WTC11 (cell line): ENCODE results near the gene CAMKMT. TPM values are rescaled to one million over a fixed set of nuclear protein-coding genes. Genes with fewer than 3 reads are reported as not detected.

ENCODE experiments used
- ATAC-seq: fragments of 200-7000 bp; cut with Tn5 transposase; 2 replicates; pipeline ENCODE4 v1.10.0; 2021; ENCODE audit warnings: mild to moderate bottlenecking, moderate library complexity
- CTCF ChIA-PET: fragments of 300-600 bp; sonication (Branson Sonifier 250); formaldehyde crosslinking; loops from one replicate; lab custom pipeline; 2021; ENCODE audit warnings: antibody characterized with exemption; lab: Charles Lee
- POLR2A ChIA-PET: fragments of 350-600 bp; sonication (Branson Sonifier 250); formaldehyde crosslinking; loops from one replicate; lab custom pipeline; 2021; ENCODE audit warnings: antibody characterized with exemption; lab: Charles Lee
- DNase-seq: peaks from one replicate; pipeline ENCODE4 v3.0.0; 2021; ENCODE audit warnings: low spot score
- H3K27ac Mint-ChIP-seq: 2 replicates; pipeline ENCODE4 v1.8.0; 2021; ENCODE audit warnings: mixed read lengths
- H3K27me3 Mint-ChIP-seq: 2 replicates; pipeline ENCODE4 v1.8.0; 2021; ENCODE audit warnings: low read depth, mild to moderate bottlenecking, moderate library complexity, mixed read lengths
- H3K36me3 Mint-ChIP-seq: 2 replicates; pipeline ENCODE4 v1.8.0; 2021; ENCODE audit warnings: mixed read lengths
- H3K4me1 Mint-ChIP-seq: 2 replicates; pipeline ENCODE4 v1.8.0; 2022; ENCODE audit warnings: mixed read lengths
- H3K4me3 Mint-ChIP-seq: 2 replicates; pipeline ENCODE4 v1.8.0; 2021; ENCODE audit warnings: mild to moderate bottlenecking, moderate library complexity, mixed read lengths
- H3K9me3 Mint-ChIP-seq: 2 replicates; pipeline ENCODE4 v1.8.0; 2021; ENCODE audit warnings: mixed read lengths
- GABPB1 ChIP-seq: sonication (generic); formaldehyde crosslinking; IDR thresholded peaks from 2 replicates; pipeline ENCODE4 v1.8.1; 2023; ENCODE audit warnings: mild to moderate bottlenecking, missing genetic modification reagents
- RELA ChIP-seq: sonication (generic); formaldehyde crosslinking; IDR thresholded peaks from 2 replicates; pipeline ENCODE4 v1.8.1; 2022; ENCODE audit warnings: missing genetic modification reagents, mild to moderate bottlenecking, borderline replicate concordance
- SP1 ChIP-seq: sonication (generic); formaldehyde crosslinking; conservative IDR thresholded peaks from 2 replicates; pipeline ENCODE4 v1.8.1; 2022; ENCODE audit warnings: missing genetic modification reagents
- TP53 ChIP-seq: sonication (generic); formaldehyde crosslinking; IDR thresholded peaks from 2 replicates; pipeline ENCODE4 v1.8.1; 2023; ENCODE audit warnings: mild to moderate bottlenecking, missing genetic modification reagents
- ZBTB21 ChIP-seq: sonication (generic); formaldehyde crosslinking; IDR thresholded peaks from 2 replicates; pipeline ENCODE4 v1.8.1; 2023; ENCODE audit warnings: mild to moderate bottlenecking, missing genetic modification reagents, borderline replicate concordance
- ZNF423 ChIP-seq: fragments of 250-450 bp; sonication (Bioruptor Pico); IDR thresholded peaks from 2 replicates; pipeline ENCODE4 v2.1.2; 2022; ENCODE audit warnings: mild to moderate bottlenecking, moderate library complexity
- total RNA-seq: library from RNA; stranded (reverse); gene quantifications from 3 replicates; pipeline ENCODE4 v1.2.3, GENCODE V29; 2021
- TF ChIP-seq, protein P1 (sequence below): sonication (generic); formaldehyde crosslinking; IDR thresholded peaks from 2 replicates; pipeline ENCODE4 v1.8.0; 2022; ENCODE audit warnings: missing genetic modification reagents
- TF ChIP-seq, protein P2 (sequence below): fragments of 250-450 bp; sonication (Bioruptor Pico); IDR thresholded peaks from 2 replicates; pipeline ENCODE4 v1.9.0; 2021; ENCODE audit warnings: moderate library complexity, mild to moderate bottlenecking, inconsistent platforms, borderline replicate concordance
- TF ChIP-seq, protein P3 (sequence below): sonication (generic); formaldehyde crosslinking; IDR thresholded peaks from 2 replicates; pipeline ENCODE4 v1.8.0; 2023; ENCODE audit warnings: missing genetic modification reagents, mild to moderate bottlenecking, borderline replicate concordance
- TF ChIP-seq, protein P4 (sequence below): fragments of 250-450 bp; sonication (Bioruptor Pico); IDR thresholded peaks from 2 replicates; pipeline ENCODE4 v1.9.0; 2021; ENCODE audit warnings: mild to moderate bottlenecking, borderline replicate concordance

Gene CAMKMT
- total RNA-seq, 1 experiment from 2014 or later, result 20.6 TPM

DNA sequence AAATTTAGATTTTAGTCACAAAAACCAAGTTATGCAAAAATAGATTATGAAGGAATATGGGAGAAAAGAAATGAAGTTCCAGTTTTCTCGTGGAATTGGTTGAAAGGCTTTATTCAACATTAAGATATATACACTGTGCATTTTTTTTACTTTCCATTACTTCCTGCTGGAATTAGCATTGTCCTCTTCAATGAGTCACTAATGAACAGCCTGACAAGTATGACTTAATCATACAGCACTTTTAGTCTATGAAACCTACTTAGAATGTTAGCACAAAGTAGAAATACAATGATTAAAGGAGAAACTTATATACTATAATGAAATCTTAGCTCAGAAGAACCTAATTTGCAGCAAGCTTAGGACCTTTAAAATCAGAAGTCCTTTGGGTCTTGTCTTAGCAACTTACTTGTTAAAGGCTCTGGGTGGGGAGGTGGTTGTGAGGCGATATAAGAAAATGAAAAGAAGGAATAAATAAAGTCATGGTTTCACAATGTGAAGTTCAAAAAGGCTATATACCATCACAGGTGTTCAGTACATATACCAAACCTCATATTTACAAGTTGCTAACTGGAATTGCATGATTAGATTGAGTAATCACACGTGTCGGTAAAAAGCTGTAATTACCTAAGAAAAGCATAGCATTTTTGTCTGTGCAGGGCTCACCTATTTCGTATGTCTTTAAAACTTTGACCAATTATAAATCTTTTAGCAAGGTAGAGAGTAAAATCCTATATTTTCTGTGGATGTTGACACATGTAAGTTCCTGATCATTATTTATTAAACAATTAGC, 236.8 kb downstream of the CAMKMT start (continued):
- TF ChIP-seq, protein P1, sequence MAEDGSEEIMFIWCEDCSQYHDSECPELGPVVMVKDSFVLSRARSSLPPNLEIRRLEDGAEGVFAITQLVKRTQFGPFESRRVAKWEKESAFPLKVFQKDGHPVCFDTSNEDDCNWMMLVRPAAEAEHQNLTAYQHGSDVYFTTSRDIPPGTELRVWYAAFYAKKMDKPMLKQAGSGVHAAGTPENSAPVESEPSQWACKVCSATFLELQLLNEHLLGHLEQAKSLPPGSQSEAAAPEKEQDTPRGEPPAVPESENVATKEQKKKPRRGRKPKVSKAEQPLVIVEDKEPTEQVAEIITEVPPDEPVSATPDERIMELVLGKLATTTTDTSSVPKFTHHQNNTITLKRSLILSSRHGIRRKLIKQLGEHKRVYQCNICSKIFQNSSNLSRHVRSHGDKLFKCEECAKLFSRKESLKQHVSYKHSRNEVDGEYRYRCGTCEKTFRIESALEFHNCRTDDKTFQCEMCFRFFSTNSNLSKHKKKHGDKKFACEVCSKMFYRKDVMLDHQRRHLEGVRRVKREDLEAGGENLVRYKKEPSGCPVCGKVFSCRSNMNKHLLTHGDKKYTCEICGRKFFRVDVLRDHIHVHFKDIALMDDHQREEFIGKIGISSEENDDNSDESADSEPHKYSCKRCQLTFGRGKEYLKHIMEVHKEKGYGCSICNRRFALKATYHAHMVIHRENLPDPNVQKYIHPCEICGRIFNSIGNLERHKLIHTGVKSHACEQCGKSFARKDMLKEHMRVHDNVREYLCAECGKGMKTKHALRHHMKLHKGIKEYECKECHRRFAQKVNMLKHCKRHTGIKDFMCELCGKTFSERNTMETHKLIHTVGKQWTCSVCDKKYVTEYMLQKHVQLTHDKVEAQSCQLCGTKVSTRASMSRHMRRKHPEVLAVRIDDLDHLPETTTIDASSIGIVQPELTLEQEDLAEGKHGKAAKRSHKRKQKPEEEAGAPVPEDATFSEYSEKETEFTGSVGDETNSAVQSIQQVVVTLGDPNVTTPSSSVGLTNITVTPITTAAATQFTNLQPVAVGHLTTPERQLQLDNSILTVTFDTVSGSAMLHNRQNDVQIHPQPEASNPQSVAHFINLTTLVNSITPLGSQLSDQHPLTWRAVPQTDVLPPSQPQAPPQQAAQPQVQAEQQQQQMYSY (CRISPR knock-in tag), result no peak
- TF ChIP-seq, protein P2, sequence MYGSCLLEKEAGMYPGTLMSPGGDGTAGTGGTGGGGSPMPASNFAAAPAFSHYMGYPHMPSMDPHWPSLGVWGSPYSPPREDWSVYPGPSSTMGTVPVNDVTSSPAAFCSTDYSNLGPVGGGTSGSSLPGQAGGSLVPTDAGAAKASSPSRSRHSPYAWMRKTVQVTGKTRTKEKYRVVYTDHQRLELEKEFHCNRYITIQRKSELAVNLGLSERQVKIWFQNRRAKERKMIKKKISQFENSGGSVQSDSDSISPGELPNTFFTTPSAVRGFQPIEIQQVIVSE, result no peak
- TF ChIP-seq RELA (CRISPR knock-in tag), result no peak

DNA sequence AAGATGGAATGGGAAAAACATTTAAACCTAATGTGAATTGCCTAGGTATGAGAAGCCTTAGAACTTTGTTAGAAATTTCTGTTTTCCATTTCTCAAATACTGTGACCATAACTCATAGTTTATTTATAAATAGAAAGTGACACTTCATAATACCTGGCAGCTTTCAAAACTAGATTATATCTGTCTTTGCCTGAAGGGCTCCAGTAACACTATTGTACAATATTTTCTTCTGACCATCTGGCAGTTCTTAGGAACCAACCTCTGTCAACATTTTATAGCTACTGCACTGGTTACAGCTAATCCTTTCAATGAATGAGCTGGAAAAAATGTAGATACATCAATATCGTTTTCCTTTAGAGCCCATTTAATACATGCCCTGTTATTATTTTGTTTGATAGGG, 237.4 kb downstream of the CAMKMT start:
- Mint-ChIP-seq H3K36me3 (peaks cover 9% of the 10 kb centered on the region), H3K27me3 (no peaks in the 10 kb centered on the region), H3K4me3 (no peak overlapping the region), H3K27ac (no peak overlapping the region), H3K9me3 (peaks cover 16% of the 10 kb centered on the region), H3K4me1 (no peaks in the 10 kb centered on the region)
- ChIA-PET POLR2A (no interaction called here), CTCF (interaction anchor here (0.6 kb wide), 1 partner anchor 119 kb away, joined by 3 read pairs; no protein-coding TSS in a partner anchor)
- no peak for DNase-seq
- no peak for ATAC-seq
- TF ChIP-seq ZNF423 (CRISPR knock-in tag), result no peak
- TF ChIP-seq, all 79 proteins: peak for 0

DNA sequence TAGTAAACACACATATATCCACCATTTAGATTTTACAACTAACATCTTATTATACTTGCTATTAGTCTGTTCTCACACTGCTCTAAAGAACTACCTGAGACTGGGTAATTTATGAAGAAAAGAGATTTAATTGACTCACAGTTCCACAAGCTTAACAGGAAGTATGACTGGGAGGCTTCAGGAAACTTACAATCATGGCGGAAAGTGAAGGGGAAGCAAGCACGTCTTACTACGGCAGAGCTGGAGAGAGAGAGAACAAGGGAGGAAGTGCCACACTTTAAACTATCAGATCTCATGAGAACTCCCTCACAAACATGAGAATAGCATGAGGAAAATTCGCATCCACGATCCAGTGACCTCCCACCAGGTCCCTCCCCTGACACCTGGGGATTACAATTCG, 240.7 kb downstream of the CAMKMT start:
- Mint-ChIP-seq H3K4me3 (no peak overlapping the region), H3K27me3 (no peaks in the 10 kb centered on the region), H3K27ac (no peak overlapping the region), H3K36me3 (no peaks in the 10 kb centered on the region), H3K9me3 (no peaks in the 10 kb centered on the region)
- POLR2A ChIA-PET, result no interaction called here
- TF ChIP-seq, protein P3, sequence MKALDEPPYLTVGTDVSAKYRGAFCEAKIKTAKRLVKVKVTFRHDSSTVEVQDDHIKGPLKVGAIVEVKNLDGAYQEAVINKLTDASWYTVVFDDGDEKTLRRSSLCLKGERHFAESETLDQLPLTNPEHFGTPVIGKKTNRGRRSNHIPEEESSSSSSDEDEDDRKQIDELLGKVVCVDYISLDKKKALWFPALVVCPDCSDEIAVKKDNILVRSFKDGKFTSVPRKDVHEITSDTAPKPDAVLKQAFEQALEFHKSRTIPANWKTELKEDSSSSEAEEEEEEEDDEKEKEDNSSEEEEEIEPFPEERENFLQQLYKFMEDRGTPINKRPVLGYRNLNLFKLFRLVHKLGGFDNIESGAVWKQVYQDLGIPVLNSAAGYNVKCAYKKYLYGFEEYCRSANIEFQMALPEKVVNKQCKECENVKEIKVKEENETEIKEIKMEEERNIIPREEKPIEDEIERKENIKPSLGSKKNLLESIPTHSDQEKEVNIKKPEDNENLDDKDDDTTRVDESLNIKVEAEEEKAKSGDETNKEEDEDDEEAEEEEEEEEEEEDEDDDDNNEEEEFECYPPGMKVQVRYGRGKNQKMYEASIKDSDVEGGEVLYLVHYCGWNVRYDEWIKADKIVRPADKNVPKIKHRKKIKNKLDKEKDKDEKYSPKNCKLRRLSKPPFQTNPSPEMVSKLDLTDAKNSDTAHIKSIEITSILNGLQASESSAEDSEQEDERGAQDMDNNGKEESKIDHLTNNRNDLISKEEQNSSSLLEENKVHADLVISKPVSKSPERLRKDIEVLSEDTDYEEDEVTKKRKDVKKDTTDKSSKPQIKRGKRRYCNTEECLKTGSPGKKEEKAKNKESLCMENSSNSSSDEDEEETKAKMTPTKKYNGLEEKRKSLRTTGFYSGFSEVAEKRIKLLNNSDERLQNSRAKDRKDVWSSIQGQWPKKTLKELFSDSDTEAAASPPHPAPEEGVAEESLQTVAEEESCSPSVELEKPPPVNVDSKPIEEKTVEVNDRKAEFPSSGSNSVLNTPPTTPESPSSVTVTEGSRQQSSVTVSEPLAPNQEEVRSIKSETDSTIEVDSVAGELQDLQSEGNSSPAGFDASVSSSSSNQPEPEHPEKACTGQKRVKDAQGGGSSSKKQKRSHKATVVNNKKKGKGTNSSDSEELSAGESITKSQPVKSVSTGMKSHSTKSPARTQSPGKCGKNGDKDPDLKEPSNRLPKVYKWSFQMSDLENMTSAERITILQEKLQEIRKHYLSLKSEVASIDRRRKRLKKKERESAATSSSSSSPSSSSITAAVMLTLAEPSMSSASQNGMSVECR (CRISPR knock-in tag), result no peak
- TF ChIP-seq, protein P4, sequence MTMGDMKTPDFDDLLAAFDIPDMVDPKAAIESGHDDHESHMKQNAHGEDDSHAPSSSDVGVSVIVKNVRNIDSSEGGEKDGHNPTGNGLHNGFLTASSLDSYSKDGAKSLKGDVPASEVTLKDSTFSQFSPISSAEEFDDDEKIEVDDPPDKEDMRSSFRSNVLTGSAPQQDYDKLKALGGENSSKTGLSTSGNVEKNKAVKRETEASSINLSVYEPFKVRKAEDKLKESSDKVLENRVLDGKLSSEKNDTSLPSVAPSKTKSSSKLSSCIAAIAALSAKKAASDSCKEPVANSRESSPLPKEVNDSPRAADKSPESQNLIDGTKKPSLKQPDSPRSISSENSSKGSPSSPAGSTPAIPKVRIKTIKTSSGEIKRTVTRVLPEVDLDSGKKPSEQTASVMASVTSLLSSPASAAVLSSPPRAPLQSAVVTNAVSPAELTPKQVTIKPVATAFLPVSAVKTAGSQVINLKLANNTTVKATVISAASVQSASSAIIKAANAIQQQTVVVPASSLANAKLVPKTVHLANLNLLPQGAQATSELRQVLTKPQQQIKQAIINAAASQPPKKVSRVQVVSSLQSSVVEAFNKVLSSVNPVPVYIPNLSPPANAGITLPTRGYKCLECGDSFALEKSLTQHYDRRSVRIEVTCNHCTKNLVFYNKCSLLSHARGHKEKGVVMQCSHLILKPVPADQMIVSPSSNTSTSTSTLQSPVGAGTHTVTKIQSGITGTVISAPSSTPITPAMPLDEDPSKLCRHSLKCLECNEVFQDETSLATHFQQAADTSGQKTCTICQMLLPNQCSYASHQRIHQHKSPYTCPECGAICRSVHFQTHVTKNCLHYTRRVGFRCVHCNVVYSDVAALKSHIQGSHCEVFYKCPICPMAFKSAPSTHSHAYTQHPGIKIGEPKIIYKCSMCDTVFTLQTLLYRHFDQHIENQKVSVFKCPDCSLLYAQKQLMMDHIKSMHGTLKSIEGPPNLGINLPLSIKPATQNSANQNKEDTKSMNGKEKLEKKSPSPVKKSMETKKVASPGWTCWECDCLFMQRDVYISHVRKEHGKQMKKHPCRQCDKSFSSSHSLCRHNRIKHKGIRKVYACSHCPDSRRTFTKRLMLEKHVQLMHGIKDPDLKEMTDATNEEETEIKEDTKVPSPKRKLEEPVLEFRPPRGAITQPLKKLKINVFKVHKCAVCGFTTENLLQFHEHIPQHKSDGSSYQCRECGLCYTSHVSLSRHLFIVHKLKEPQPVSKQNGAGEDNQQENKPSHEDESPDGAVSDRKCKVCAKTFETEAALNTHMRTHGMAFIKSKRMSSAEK (CRISPR knock-in tag), result no peak
- no peak for TF ChIP-seq ZBTB21 (CRISPR knock-in tag)
- no peak for TF ChIP-seq TP53 (CRISPR knock-in tag)
- TF ChIP-seq SP1 (CRISPR knock-in tag), result no peak
- no peak for TF ChIP-seq GABPB1 (CRISPR knock-in tag)
- TF ChIP-seq, all 79 proteins: peak for 0
- DNase-seq (no peak), ATAC-seq (no peak)
- H3K4me1 Mint-ChIP-seq, result no peaks in the 10 kb centered on the region
- CTCF ChIA-PET, result no interaction called here
